Mesenchymal stem cell (in vitro differentiated cells and primary cell): ENCODE data around the gene WDR59.

ENCODE experiments used
- DNase-seq: peaks from one replicate; pipeline ENCODE4 v3.0.0-alpha.2; 2013
- H2AFZ ChIP-seq: one replicate; pipeline ENCODE4 v1.6.1; 2013; ENCODE audit warnings: low read depth, mild to moderate bottlenecking, control low read depth, inconsistent platforms, low read length, moderate library complexity
- H2AK5ac ChIP-seq: 2 replicates; pipeline ENCODE4 v1.6.1; 2013; ENCODE audit warnings: low read length, moderate library complexity, mild to moderate bottlenecking, inconsistent platforms; ENCODE audit not compliant: severe bottlenecking
- H2BK120ac ChIP-seq: one replicate; pipeline ENCODE4 v1.6.1; 2013; ENCODE audit warnings: low read depth, mild to moderate bottlenecking, inconsistent platforms, low read length, moderate library complexity
- H2BK12ac ChIP-seq, 2 experiments: one replicate each; pipeline ENCODE4 v1.6.1; 2013; ENCODE audit warnings: inconsistent platforms in 2 of 2, low read length in 2 of 2, mild to moderate bottlenecking in 2 of 2, moderate library complexity in 2 of 2, control low read depth in 1 of 2
- H2BK15ac ChIP-seq: one replicate; pipeline ENCODE4 v1.6.1; 2013; ENCODE audit warnings: mild to moderate bottlenecking, low read depth, inconsistent platforms; ENCODE audit not compliant: poor library complexity, severe bottlenecking
- H2BK5ac ChIP-seq: 2 replicates; pipeline ENCODE4 v1.6.1; 2013; ENCODE audit warnings: low read depth, mild to moderate bottlenecking, low read length, control low read depth, inconsistent platforms; ENCODE audit not compliant: poor library complexity, severe bottlenecking
- H3K14ac ChIP-seq, 2 experiments: one replicate each; pipeline ENCODE4 v1.6.1; 2013; ENCODE audit warnings: inconsistent platforms in 2 of 2, low read length in 2 of 2, control low read depth in 1 of 2, mild to moderate bottlenecking in 1 of 2, moderate library complexity in 1 of 2
- H3K18ac ChIP-seq, 2 experiments: one replicate each; pipeline ENCODE4 v1.6.1; 2013; ENCODE audit warnings: inconsistent platforms in 2 of 2, low read length in 2 of 2, control low read depth in 1 of 2, low read depth in 1 of 2, mild to moderate bottlenecking in 1 of 2
- H3K23ac ChIP-seq, 2 experiments: one replicate each; pipeline ENCODE4 v1.6.1; 2013; ENCODE audit warnings: inconsistent platforms in 2 of 2, low read length in 2 of 2, mild to moderate bottlenecking in 2 of 2, moderate library complexity in 2 of 2, control low read depth in 1 of 2
- H3K27ac ChIP-seq: 2 replicates; pipeline ENCODE4 v1.5.1; 2013; ENCODE audit warnings: mild to moderate bottlenecking, moderate library complexity, low read length, control low read depth, inconsistent platforms; ENCODE audit not compliant: poor library complexity, severe bottlenecking
- H3K27me3 ChIP-seq, 2 experiments: 2 replicates each; pipeline versions ENCODE4 v1.6.1 to v1.7.0; 2013; ENCODE audit warnings: low read length in 2 of 2, mild to moderate bottlenecking in 2 of 2, moderate library complexity in 2 of 2, control low read depth in 1 of 2, inconsistent platforms in 1 of 2; ENCODE audit not compliant: control insufficient read depth in 1 of 2, insufficient read depth in 1 of 2
- H3K36me3 ChIP-seq, 2 experiments: 2 replicates each; pipeline versions ENCODE4 v1.6.1 to v1.7.0; 2013; ENCODE audit warnings: low read length in 2 of 2, control low read depth in 1 of 2, inconsistent platforms in 1 of 2, low read depth in 1 of 2, mild to moderate bottlenecking in 1 of 2; ENCODE audit not compliant: insufficient read depth in 2 of 2, control insufficient read depth in 1 of 2
- H3K4ac ChIP-seq, 2 experiments: one replicate each; pipeline ENCODE4 v1.6.1; 2013; ENCODE audit warnings: inconsistent platforms in 2 of 2, low read length in 2 of 2, mild to moderate bottlenecking in 2 of 2, moderate library complexity in 2 of 2, control low read depth in 1 of 2, low read depth in 1 of 2
- H3K4me1 ChIP-seq: 2 replicates; pipeline ENCODE4 v1.6.1; 2013; ENCODE audit warnings: low read depth, low read length, control low read depth; ENCODE audit not compliant: control insufficient read depth, insufficient read depth
- H3K4me2 ChIP-seq: 2 replicates; pipeline ENCODE4 v1.6.1; 2013; ENCODE audit warnings: low read length, mild to moderate bottlenecking, inconsistent platforms; ENCODE audit not compliant: poor library complexity, severe bottlenecking
- H3K4me3 ChIP-seq, 2 experiments: 2 replicates each; pipeline versions ENCODE4 v1.5.1 to v1.7.0; 2013; ENCODE audit warnings: low read length in 2 of 2, mild to moderate bottlenecking in 2 of 2, control low read depth in 1 of 2, low read depth in 1 of 2; ENCODE audit not compliant: insufficient read depth in 1 of 2
- H3K79me1 ChIP-seq: replicated peaks from 2 replicates; pipeline ENCODE4 v1.6.1; 2013; ENCODE audit warnings: mild to moderate bottlenecking, control low read depth, low read length, inconsistent platforms; ENCODE audit not compliant: poor library complexity, severe bottlenecking
- H3K9ac ChIP-seq: 2 replicates; pipeline ENCODE4 v1.7.0; 2013; ENCODE audit warnings: mild to moderate bottlenecking, low read length, moderate library complexity
- H3K9me3 ChIP-seq: 2 replicates; pipeline ENCODE4 v1.7.0; 2013; ENCODE audit warnings: mild to moderate bottlenecking, low read length; ENCODE audit not compliant: control insufficient read depth
- H4K8ac ChIP-seq: one replicate; pipeline ENCODE4 v1.6.1; 2013; ENCODE audit warnings: inconsistent platforms, mild to moderate bottlenecking, low read length, moderate library complexity
- H4K91ac ChIP-seq: one replicate; pipeline ENCODE4 v1.6.1; 2013; ENCODE audit warnings: mild to moderate bottlenecking, low read length, inconsistent platforms
- WGBS: methylation state at CpG from one replicate; pipeline ENCODE4 v1.1.7; 2013; ENCODE audit warnings: mixed read lengths; 5-methylcytosine and 5-hydroxymethylcytosine counted together

Gene WDR59

GRCh38 chr16:74825016-74825415 lies 159.9 kb downstream of the WDR59 start:
- Histone ChIP-seq H3K9me3 (peaks cover 25% of the 10 kb centered on the region), H3K4ac (no peak overlapping the region), H2AFZ (no peak overlapping the region), H3K36me3 (no peaks in the 10 kb centered on the region), H2AK5ac (no peak overlapping the region), H3K18ac (no peak overlapping the region), H4K91ac (no peak overlapping the region), H3K79me1 (no peaks in the 10 kb centered on the region), H3K27me3 (peaks cover 16 to 54% of the 10 kb centered on the region in 2 experiments), H3K14ac (no peak overlapping the region), H3K9ac (no peak overlapping the region), H3K27ac (no peak overlapping the region), H3K4me3 (no peak overlapping the region), H3K4me2 (no peak overlapping the region), H3K23ac (no peak overlapping the region), H2BK120ac (no peak overlapping the region), H3K4me1 (peaks cover 2% of the 10 kb centered on the region), H4K8ac (no peak overlapping the region), H2BK5ac (no peak overlapping the region), H2BK12ac (no peak overlapping the region), H2BK15ac (no peak overlapping the region)
- WGBS, result no CpG with 5 or more reads among the region's 3 CpGs
- DNase-seq, result no peak
